NB4 (cell line): ENCODE measurements around the gene ETV6.

Source experiments
- DNase-seq: peaks from one replicate; pipeline ENCODE4 v3.0.0; 2010; ENCODE audit warnings: low read depth
- H3K4me3 ChIP-seq: one replicate; pipeline ENCODE4 v1.5.1; 2011; ENCODE audit warnings: mild to moderate bottlenecking, low read depth, low read length, moderate library complexity
- CTCF ChIP-seq: IDR thresholded peaks from one replicate; pipeline ENCODE4 v1.5.1; 2012; ENCODE audit warnings: low read depth, low read length
- MAX ChIP-seq: IDR thresholded peaks from 2 replicates; pipeline ENCODE4 v1.6.1; 2011; ENCODE audit warnings: low read depth, low read length
- MYC ChIP-seq: IDR thresholded peaks from 2 replicates; pipeline ENCODE4 v1.6.1; 2011; ENCODE audit warnings: low read depth, low read length
- POLR2A ChIP-seq: IDR thresholded peaks from 2 replicates; pipeline ENCODE4 v1.6.1; 2011; ENCODE audit warnings: mild to moderate bottlenecking; ENCODE audit not compliant: insufficient read length; ENCODE audit errors: extremely low read depth

The ETV6 gene

GRCh38 chr12:11820476-11820875 lies 171.0 kb downstream of the ETV6 start:
- no peak overlapping the region for H3K4me3 ChIP-seq
- DNase-seq, result no peak
- no peak for TF ChIP-seq MYC
- TF ChIP-seq MAX, result no peak
- no peak for TF ChIP-seq CTCF
- TF ChIP-seq POLR2A, result no peak

GRCh38 chr12:11821386-11822080 lies 172.1 kb downstream of the ETV6 start:
- DNase-seq, result no peak
- no peak overlapping the region for H3K4me3 ChIP-seq
- TF ChIP-seq POLR2A, result no peak
- no peak for TF ChIP-seq CTCF
- no peak for TF ChIP-seq MAX
- TF ChIP-seq MYC, result no peak

- TF ChIP-seq MYC, result no peak
- TF ChIP-seq MAX, result no peak
- no peak for DNase-seq
- no peak overlapping the region for H3K4me3 ChIP-seq
Measured at GRCh38 chr12:11822081-11822834, 172.8 kb downstream of the ETV6 start.

- no peak overlapping the region for H3K4me3 ChIP-seq
- DNase-seq, result no peak
- no peak for TF ChIP-seq MAX
- TF ChIP-seq MYC, result no peak
- TF ChIP-seq POLR2A, result no peak
- TF ChIP-seq CTCF, result no peak
Measured at GRCh38 chr12:11823043-11823442, 173.6 kb downstream of the ETV6 start.

GRCh38 chr12:11823593-11823992 lies 174.1 kb downstream of the ETV6 start:
- no peak for TF ChIP-seq MYC
- TF ChIP-seq CTCF, result no peak
- TF ChIP-seq MAX, result no peak
- no peak for TF ChIP-seq POLR2A
- DNase-seq, result no peak
- H3K4me3 ChIP-seq, result no peak overlapping the region

GRCh38 chr12:11824069-11824468 lies 174.6 kb downstream of the ETV6 start:
- TF ChIP-seq MAX (no peak), MYC (no peak), CTCF (no peak), POLR2A (no peak)
- H3K4me3 ChIP-seq, result no peak overlapping the region
- DNase-seq, result no peak
